Uterus (tissue), 2 donors: ENCODE results near the gene WASHC3.
"Not testable (repeated sequence)": the region's sequence is repeated elsewhere in the genome, so short reads cannot be mapped to it uniquely, and the experiment has no call there.

Experiments used
- CTCF ChIP-seq, 4 experiments: fragments of 200-600 bp in 2 of 4; fragments of 450-650 bp in 2 of 4; sonication (generic) in 2 of 4; IDR thresholded peaks; one replicate each; pipeline ENCODE4 v1.5.1; 2016 to 2019; ENCODE audit warnings: antibody characterized with exemption in 4 of 4, mild to moderate bottlenecking in 2 of 4, moderate library complexity in 1 of 4
- POLR2A ChIP-seq, 2 donors: fragments of 450-650 bp; IDR thresholded peaks; one replicate each; pipeline ENCODE4 v1.6.1; 2016; ENCODE audit warnings: antibody characterized with exemption in 2 of 2, mild to moderate bottlenecking in 1 of 2, moderate library complexity in 1 of 2

DNA sequence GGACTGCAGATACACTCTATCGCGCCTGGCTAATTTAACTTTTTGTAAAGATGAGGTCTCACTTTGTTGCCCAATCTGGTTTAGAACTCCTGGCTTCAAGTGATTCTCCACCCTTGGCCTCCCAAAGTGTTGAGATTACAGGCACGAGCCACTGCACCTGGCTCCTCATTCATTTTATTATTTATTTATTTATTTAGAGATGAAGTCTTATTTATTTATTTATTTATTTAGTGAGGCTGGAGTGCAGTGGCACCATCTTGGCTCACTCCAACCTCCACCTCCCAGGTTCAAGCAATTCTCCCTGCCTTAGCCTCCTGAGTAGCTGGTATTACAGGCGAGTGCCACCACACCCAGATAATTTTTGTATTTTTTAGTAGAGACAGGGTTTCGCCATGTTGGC lies 43.2 kb downstream of the WASHC3 start:
- TF ChIP-seq CTCF, POLR2A (IDR thresholded peaks at IDR 0.05): not testable (repeated sequence)
